K562 (cell line): ENCODE results near the gene CTIF. TPM values are rescaled to one million over a fixed set of nuclear protein-coding genes. Genes with fewer than 3 reads are reported as not detected.

Experiments used
- FOXA1 ChIP-seq: fragments of 450-650 bp; IDR thresholded peaks from 2 replicates; pipeline ENCODE4 v1.6.1; 2016; ENCODE audit warnings: mild to moderate bottlenecking, borderline replicate concordance
- FOXA3 ChIP-seq, 2 experiments: fragments of 450-650 bp in 1 of 2; sonication (generic) in 1 of 2; formaldehyde crosslinking; IDR thresholded peaks in 1 of 2; conservative IDR thresholded peaks in 1 of 2; 2 replicates each; pipeline versions ENCODE4 v1.4.0 to v1.8.0; 2020 to 2022; ENCODE audit warnings: mild to moderate bottlenecking in 2 of 2, missing genetic modification reagents in 1 of 2
- HDAC2 ChIP-seq: fragments of 450-650 bp; IDR thresholded peaks from 2 replicates; pipeline ENCODE4 v1.6.1; 2016; ENCODE audit warnings: mild to moderate bottlenecking
- HNRNPK ChIP-seq: fragments of 200-400 bp; formaldehyde crosslinking; IDR thresholded peaks from one replicate; pipeline ENCODE4 v1.6.1; 2018; ENCODE audit warnings: mild to moderate bottlenecking, low read depth, low read length; ENCODE audit not compliant: poor library complexity, severe bottlenecking
- HOMEZ ChIP-seq: fragments of 250-450 bp; sonication (Bioruptor Pico); IDR thresholded peaks from 2 replicates; pipeline ENCODE4 v1.4.0; 2020; ENCODE audit warnings: mild to moderate bottlenecking, moderate library complexity
- MEIS2 ChIP-seq: fragments of 450-650 bp; IDR thresholded peaks from 2 replicates; pipeline ENCODE4 v1.6.1; 2014; ENCODE audit warnings: mild to moderate bottlenecking; ENCODE audit not compliant: partially characterized antibody
- NCOA4 ChIP-seq: fragments of 450-650 bp; IDR thresholded peaks from 2 replicates; pipeline ENCODE4 v1.6.1; 2018; ENCODE audit warnings: mild to moderate bottlenecking; ENCODE audit not compliant: partially characterized antibody
- NR2C1 ChIP-seq, 2 experiments: fragments of 450-650 bp; IDR thresholded peaks; 2 replicates each; pipeline ENCODE4 v1.6.1; 2017; ENCODE audit warnings: mild to moderate bottlenecking in 2 of 2, antibody characterized with exemption in 1 of 2, inconsistent platforms in 1 of 2, missing compliant biosample characterization in 1 of 2, missing genetic modification characterization in 1 of 2
- PCBP1 ChIP-seq: fragments of 200-400 bp; formaldehyde crosslinking; IDR thresholded peaks from 2 replicates; pipeline ENCODE4 v1.6.1; 2018; ENCODE audit warnings: mild to moderate bottlenecking, low read depth, low read length; ENCODE audit not compliant: poor library complexity, severe bottlenecking
- SIN3B ChIP-seq: fragments of 450-650 bp; IDR thresholded peaks from 2 replicates; pipeline ENCODE4 v1.6.1; 2017; ENCODE audit warnings: low read depth, mild to moderate bottlenecking, moderate library complexity
- SMAD2 ChIP-seq: fragments of 150-350 bp; IDR thresholded peaks from 2 replicates; pipeline ENCODE4 v1.6.1; 2014; ENCODE audit warnings: low read depth, mild to moderate bottlenecking, low read length
- SMAD3 ChIP-seq: fragments of 450-650 bp; formaldehyde crosslinking; conservative IDR thresholded peaks from 2 replicates; pipeline ENCODE4 v1.4.0; 2020; ENCODE audit warnings: mild to moderate bottlenecking
- SMARCB1 ChIP-seq: IDR thresholded peaks from 2 replicates; pipeline ENCODE4 v1.6.1; 2011; ENCODE audit warnings: improper control_type of control experiment, low read depth; ENCODE audit not compliant: insufficient read length
- TEAD1 ChIP-seq, 2 experiments: fragments of 450-650 bp in 1 of 2; sonication (generic) in 1 of 2; formaldehyde crosslinking; IDR thresholded peaks; 2 replicates each; pipeline versions ENCODE4 v1.4.0 to v1.8.0; 2020 to 2022; ENCODE audit warnings: mild to moderate bottlenecking in 2 of 2, missing genetic modification reagents in 1 of 2
- polyA plus RNA-seq, 8 experiments: library from polyadenylated mRNA; depleted of rRNA in 4 of 8; stranded (reverse) in 5 of 8; unstranded in 3 of 8; fragments of >200 nt; fragmentation: Nextera tagmentation in 2 of 8; fragmentation: Illumina TruSeq in 1 of 8; extraction: Ambion mirVana in 2 of 8; extraction: Trizol in 1 of 8; gene quantifications; 2 replicates each; pipeline versions ENCODE4 v1.2.1 to v1.2.3, GENCODE V29; 2011 to 2014; ENCODE audit warnings: inconsistent platforms in 1 of 8, missing spikeins in 1 of 8
- total RNA-seq, 7 experiments: library from RNA; depleted of rRNA in 6 of 7; stranded (reverse); fragments of >200 nt in 6 of 7; fragmentation: Illumina TruSeq in 2 of 7; extraction: Trizol in 2 of 7; gene quantifications; 2 replicates each; pipeline versions ENCODE4 v1.2.1 to v1.2.3, GENCODE V29; 2011 to 2021; ENCODE audit warnings: low replicate concordance in 1 of 7
- TF ChIP-seq, protein P1 (sequence below): sonication (generic); formaldehyde crosslinking; IDR thresholded peaks from 2 replicates; pipeline ENCODE4 v1.8.0; 2022; ENCODE audit warnings: mild to moderate bottlenecking, missing genetic modification reagents
- TF ChIP-seq, protein P2 (sequence below): fragments of 250-450 bp; sonication (Bioruptor Pico); IDR thresholded peaks from 2 replicates; pipeline ENCODE4 v1.8.0; 2022; ENCODE audit warnings: moderate library complexity, mild to moderate bottlenecking, inconsistent platforms
- TF ChIP-seq, protein P3 (sequence below): fragments of 250-450 bp; sonication (Bioruptor Pico); IDR thresholded peaks from 2 replicates; pipeline ENCODE4 v1.8.0; 2022; ENCODE audit warnings: inconsistent platforms, mild to moderate bottlenecking, moderate library complexity, borderline replicate concordance
- TF ChIP-seq, protein P4 (sequence below), 2 experiments: fragments of 450-650 bp; conservative IDR thresholded peaks; 2 replicates each; pipeline ENCODE4 v1.6.1; 2017; ENCODE audit warnings: mild to moderate bottlenecking in 2 of 2, moderate library complexity in 2 of 2

Gene CTIF
- total and polyA plus RNA-seq, 9 of the 15 experiments (the other 6 are each of a cell fraction or from before 2014, with no cell fraction given), result 0.17 to 11.5 (median 2.2) TPM

DNA sequence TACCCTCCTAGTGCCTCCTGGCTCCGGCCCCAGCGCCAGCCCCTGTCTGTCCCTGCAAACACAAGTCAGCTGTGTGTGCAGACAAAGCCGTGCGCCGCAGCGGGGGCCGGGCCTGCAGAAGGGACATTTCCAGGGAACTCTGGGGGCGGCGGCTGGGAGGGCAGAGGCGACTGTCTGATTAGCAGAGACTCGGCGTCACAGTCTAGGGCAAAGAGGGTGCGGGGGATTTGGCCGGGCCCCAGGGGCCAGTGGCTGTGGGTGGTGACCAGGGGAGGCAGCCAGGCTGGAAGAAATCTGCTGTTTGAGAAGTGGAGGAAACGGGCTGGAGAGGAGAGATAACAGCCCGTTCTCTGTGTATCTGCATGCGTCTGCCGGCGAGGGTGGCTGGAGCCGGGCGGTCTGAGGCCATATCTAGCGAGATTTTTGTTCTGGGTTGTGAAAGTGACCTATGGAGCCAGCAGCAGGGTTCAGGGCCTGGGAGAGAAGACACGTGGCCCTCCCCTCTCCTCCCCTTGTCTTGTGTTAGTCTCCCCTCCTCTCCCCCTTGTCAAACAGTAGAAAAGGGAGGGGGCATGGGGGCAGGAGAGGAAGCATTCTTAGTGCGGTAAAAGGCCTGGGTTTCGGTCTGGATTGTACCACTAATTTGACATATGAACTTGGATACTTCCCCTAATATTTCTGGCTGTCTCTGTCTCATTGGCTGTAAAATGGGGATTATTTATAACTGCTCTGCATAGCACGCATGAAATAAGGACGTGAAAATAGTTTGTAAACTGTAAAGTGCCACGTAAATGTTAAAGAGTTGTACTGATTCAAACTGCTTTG lies 242.5 kb downstream of the CTIF start (continued):
- TF ChIP-seq SMARCB1, result no peak
- TF ChIP-seq FOXA1, result no peak
- peak; percentile 96 for TF ChIP-seq HDAC2
- no peak for TF ChIP-seq TEAD1 (CRISPR knock-in tag; IDR thresholded peaks at IDR 0.05)
- TF ChIP-seq FOXA3 (CRISPR knock-in tag; conservative IDR thresholded peaks at IDR 0.05 in 1 of 2, IDR thresholded peaks at IDR 0.05 in 1 of 2), result no peak
- TF ChIP-seq, protein P1, sequence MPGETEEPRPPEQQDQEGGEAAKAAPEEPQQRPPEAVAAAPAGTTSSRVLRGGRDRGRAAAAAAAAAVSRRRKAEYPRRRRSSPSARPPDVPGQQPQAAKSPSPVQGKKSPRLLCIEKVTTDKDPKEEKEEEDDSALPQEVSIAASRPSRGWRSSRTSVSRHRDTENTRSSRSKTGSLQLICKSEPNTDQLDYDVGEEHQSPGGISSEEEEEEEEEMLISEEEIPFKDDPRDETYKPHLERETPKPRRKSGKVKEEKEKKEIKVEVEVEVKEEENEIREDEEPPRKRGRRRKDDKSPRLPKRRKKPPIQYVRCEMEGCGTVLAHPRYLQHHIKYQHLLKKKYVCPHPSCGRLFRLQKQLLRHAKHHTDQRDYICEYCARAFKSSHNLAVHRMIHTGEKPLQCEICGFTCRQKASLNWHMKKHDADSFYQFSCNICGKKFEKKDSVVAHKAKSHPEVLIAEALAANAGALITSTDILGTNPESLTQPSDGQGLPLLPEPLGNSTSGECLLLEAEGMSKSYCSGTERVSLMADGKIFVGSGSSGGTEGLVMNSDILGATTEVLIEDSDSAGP (CRISPR knock-in tag), result no peak
- TF ChIP-seq HOMEZ (CRISPR knock-in tag), result no peak
- TF ChIP-seq NCOA4, result no peak
- TF ChIP-seq, protein P2, sequence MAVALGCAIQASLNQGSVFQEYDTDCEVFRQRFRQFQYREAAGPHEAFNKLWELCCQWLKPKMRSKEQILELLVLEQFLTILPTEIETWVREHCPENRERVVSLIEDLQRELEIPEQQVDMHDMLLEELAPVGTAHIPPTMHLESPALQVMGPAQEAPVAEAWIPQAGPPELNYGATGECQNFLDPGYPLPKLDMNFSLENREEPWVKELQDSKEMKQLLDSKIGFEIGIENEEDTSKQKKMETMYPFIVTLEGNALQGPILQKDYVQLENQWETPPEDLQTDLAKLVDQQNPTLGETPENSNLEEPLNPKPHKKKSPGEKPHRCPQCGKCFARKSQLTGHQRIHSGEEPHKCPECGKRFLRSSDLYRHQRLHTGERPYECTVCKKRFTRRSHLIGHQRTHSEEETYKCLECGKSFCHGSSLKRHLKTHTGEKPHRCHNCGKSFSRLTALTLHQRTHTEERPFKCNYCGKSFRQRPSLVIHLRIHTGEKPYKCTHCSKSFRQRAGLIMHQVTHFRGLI (CRISPR knock-in tag), result no peak
- TF ChIP-seq, protein P3, sequence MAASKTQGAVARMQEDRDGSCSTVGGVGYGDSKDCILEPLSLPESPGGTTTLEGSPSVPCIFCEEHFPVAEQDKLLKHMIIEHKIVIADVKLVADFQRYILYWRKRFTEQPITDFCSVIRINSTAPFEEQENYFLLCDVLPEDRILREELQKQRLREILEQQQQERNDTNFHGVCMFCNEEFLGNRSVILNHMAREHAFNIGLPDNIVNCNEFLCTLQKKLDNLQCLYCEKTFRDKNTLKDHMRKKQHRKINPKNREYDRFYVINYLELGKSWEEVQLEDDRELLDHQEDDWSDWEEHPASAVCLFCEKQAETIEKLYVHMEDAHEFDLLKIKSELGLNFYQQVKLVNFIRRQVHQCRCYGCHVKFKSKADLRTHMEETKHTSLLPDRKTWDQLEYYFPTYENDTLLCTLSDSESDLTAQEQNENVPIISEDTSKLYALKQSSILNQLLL (CRISPR knock-in tag), result no peak
- TF ChIP-seq NR2C1 (IDR thresholded peaks at IDR 0.05), result peak; percentile 52; the same call in 1 of the 2 replicates
- peak; percentile 54 for TF ChIP-seq NR2C1 (tag; IDR thresholded peaks at IDR 0.05)
- TF ChIP-seq, protein P4, sequence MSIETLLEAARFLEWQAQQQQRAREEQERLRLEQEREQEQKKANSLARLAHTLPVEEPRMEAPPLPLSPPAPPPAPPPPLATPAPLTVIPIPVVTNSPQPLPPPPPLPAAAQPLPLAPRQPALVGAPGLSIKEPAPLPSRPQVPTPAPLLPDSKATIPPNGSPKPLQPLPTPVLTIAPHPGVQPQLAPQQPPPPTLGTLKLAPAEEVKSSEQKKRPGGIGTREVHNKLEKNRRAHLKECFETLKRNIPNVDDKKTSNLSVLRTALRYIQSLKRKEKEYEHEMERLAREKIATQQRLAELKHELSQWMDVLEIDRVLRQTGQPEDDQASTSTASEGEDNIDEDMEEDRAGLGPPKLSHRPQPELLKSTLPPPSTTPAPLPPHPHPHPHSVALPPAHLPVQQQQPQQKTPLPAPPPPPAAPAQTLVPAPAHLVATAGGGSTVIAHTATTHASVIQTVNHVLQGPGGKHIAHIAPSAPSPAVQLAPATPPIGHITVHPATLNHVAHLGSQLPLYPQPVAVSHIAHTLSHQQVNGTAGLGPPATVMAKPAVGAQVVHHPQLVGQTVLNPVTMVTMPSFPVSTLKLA (conservative IDR thresholded peaks at IDR 0.05), result peak; percentile 85 to 94
- TF ChIP-seq HNRNPK, result no peak
- TF ChIP-seq MEIS2, result peak; percentile 34
- no peak for TF ChIP-seq SIN3B
- no peak for TF ChIP-seq SMAD2
- TF ChIP-seq SMAD3 (CRISPR knock-in tag), result no peak
- peak; percentile 74 for TF ChIP-seq PCBP1
